GM18499 (cell line): Measurements from ENCODE around the gene ANTXRL.
A peak's percentile ranks its signal among the peaks of the same experiment; 100 is the strongest.
"Not testable (repeated sequence)": the region's sequence is repeated elsewhere in the genome, so short reads cannot be mapped to it uniquely, and the experiment has no call there.

Experiments
- ATAC-seq: cut with Tn5 transposase; IDR thresholded peaks from one replicate; pipeline ENCODE4 v1.9.1; 2021; ENCODE audit warnings: moderate number of reproducible peaks; ENCODE audit not compliant: insufficient read depth, unreplicated experiment

The ANTXRL gene

GRCh38 chr10:46254007-46254383 is 32.8 kb upstream of the ANTXRL start:
- no peak for ATAC-seq

GRCh38 chr10:46254467-46254866 is 32.3 kb upstream of the ANTXRL start:
- no peak for ATAC-seq

DNA sequence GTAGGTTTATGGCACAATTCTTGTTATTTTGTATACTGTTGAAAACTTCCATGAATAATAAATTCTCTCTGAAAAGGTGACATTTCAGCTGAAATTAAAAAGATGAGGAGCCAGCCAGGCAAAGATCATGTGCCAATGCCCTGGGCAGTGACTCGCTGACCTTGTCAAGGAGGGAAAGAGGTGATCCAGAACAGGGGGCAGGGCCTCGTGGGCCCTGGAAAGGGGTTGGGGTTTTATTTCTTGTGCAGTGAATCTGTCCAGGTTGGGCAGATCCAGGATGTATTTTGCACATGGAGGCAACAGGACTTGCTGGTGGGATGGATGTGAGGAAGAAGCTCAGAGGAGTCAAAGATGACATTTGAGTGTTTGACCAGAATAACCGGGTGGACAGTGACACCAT is 31.6 kb upstream of the ANTXRL start:
- not testable (repeated sequence) for ATAC-seq

GRCh38 chr10:46255801-46256747 is 30.7 kb upstream of the ANTXRL start:
- ATAC-seq, result no peak

DNA sequence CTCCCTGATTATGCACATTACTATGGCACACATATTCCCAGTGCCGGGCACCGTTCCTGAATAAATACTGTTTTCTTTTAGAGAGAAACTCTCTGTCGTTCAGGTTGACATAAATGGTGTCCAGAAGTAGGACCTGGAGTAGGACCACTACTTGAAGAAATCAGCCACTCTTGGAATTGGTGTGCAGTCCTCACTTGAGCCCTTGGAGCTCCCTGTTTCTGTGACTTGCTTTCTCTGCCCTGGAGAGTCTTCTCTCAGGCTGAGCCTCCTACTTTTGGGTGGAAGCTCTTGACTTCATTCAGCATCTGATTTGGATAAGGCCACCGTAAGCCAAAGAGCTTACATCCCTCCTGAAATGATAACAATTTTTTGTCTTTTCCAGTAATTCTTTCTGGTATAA is 29.7 kb upstream of the ANTXRL start:
- ATAC-seq, result no peak

GRCh38 chr10:46262906-46263560 is 23.8 kb upstream of the ANTXRL start:
- ATAC-seq, result not testable (repeated sequence)

DNA sequence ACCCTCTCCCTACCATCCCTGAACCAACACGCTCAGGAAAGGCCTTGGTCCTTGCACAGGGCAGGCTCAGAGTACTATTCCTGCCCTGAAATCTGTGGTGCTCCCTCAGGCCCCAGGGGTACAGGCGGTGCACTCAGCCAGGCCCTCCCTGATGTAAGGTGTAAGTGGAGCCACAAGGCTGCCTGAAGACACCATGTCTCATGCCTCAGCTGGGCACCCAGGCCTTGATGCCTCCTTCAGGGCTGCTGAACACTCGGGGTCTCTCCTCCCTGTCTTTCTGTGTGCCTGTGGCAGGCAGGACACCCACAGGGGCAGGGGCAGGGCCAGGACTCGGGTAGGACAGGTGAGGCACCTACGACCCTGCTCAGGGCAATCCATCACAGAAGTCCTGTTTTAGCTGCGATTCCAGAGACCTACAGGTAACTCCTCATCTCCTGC is 22.9 kb upstream of the ANTXRL start:
- ATAC-seq, result no peak

GRCh38 chr10:46264336-46264735 is 22.5 kb upstream of the ANTXRL start:
- no peak for ATAC-seq

DNA sequence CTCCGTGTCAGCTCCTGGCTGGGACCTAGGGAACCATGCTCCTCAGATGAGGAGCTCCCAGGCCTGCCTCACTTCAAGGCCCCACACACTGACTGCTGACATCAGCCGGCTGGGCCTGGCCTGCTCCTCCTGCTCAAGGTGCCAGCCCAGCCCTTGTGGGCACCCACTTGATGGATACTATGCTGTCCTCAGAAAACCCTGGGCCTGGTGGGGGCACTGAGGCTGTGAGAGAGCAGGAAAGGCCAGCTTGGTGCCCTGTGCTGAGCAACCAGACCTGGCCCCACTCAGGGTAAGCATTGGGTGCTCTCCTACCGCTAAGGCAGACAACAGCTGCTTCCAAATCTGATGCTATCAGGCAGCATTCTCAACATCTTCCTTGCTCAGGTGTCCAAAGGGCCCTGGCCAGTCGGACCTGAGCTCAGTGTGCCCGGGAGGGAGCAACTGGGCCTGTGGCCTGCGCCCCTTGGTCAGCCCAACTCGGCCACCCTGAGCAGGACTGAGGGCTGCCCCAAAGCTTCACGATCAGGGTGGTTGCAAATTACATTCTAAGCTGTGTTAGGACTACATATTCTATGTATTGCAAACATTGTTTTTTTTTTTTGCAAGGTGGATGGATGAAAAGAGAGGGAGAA is 21.9 kb upstream of the ANTXRL start:
- ATAC-seq, result no peak

GRCh38 chr10:46265566-46266305 is 21.1 kb upstream of the ANTXRL start:
- not testable (repeated sequence) for ATAC-seq

DNA sequence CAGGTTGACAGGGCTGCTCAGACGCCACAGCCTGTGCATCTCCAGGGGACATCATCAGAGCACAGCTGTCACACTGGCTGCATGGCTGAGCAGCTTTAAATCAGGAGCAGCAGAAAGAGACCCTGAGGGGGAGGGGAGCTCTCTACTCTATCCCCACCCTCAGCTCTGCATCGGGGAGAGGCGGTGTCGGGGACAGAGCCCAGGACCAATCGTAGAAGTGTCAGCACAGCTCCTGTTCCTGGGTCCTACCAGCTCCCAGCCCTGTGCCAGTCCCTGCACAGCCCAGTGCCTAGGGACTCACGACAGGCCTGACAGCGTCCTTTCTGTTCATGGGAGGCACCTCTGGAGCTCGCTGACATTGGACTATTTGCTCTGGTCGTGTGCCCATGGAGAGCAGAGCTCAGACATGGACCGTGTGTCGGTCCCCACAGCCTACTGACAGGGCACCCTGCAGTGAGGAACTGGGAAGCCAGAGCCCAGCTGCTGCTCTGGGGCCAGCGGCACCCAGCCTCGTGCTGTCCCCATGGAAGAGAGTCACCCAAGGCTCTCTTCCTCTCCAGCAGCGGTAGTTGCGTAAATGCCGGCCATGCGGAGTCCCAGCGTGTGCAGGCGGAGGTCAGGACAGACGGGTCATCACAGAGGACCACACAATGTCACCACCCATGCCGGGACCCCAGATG is 20.4 kb upstream of the ANTXRL start:
- no peak for ATAC-seq

GRCh38 chr10:46267132-46267985 is 19.4 kb upstream of the ANTXRL start:
- no peak for ATAC-seq

DNA sequence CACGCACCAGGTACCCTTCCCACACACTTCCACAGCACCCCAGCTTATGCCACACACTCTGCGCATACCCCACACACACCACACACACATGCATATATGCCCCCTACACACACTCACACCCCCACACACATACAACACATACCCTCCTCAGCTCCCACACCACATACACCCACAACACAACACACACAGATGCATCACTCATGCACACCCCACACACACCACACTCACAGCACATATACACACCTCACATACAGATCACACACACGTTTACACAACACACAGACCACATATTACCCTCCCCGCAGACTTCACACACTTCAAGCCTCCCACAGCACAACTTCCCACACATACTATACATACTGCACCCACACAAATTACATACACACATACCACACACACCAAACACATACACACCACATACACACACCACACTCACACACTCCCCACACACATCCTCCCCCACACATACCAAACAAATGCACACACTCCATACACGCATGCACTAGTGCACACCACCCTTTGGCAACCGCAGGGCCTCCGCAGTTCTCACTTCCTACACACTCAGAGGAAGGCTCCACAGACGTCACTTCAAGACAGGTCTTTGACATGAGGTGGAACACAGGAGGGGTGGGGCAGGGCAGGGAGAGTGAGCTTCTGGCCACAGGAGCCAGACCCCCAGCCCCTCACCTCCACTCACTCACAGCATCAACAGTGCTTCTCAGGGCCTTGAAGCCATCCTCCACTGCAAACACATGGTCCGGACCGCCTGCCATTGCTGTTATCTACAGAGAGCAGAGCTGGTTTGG is 18.5 kb upstream of the ANTXRL start:
- ATAC-seq, result peak; percentile 82

DNA sequence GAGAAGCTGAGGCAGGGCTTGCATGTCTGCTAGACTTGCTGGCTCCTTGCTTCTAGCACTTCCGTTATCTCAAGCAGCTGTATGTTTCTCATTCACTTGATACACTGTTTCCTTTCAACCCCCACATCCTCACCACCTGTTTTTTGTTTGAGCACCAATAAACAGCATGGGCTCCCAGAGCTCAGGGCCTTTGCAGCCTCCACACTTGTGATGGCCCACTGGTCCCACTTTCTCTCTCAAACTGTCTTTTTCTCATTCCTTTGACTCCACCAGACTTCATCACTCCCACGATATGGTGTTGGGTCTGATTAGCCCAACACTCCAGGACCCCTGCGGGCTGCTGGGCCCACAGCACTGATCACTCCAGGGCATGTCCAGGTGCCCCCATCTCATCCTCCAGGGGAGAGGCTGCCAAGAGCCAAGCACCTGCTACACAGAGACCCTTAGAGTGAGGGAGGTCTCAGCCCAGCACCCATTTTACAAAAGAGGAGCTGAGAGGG is 17.2 kb upstream of the ANTXRL start:
- ATAC-seq, result not testable (repeated sequence)

DNA sequence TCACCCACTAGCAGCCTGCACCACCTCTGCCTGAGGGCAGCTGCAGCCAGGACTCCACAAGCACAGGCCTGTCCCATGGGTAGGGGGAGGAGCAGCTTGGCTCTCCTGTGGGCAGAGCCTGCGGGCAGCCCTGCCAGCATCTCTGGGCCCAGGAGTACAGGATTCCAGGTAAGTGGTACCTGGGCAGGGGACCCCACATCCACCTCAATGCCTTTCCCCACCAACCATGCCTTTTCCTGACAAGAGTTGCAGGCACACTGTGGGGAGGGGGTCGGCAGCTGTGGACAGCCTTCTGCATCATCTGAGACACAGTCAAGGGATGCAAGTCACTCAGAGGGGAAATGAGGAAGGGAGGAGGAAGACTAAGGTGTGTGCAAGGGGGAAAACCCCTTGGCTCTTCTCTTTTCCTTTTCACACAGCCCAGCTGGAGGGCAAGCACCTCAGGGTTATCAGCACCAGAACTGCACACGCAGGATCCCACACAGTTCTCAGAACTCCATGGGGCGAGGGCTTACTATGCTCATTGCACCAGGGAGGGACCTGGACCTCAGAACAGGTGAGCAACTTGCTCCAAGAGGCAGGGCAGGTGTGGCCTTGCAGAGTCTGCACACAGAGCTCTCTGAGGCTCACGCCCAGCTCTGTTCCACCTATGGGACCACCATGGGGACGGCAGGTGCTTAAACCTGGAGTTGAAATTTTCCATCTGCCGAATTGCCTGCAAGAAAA is 16.5 kb upstream of the ANTXRL start:
- no peak for ATAC-seq

- ATAC-seq, result not testable (repeated sequence)
These were observed 15.8 kb upstream of the ANTXRL start for GRCh38 chr10:46270963-46271530.
